Measurements from ENCODE around the gene USP19.

Gene USP19

GRCh38 chr3:49163609-49164008 is 43.0 kb upstream of the USP19 start:
- H3K4me3 ChIP-seq (ENCODE audit: control insufficient read depth, low read depth, low read length): no peak overlapping the region
- TF ChIP-seq CTCF (IDR thresholded peaks at IDR 0.05; ENCODE audit: control insufficient read depth, insufficient read depth, low read depth, low read length, missing control alignments): no peak
- no peak for DNase-seq (ENCODE audit: low read depth)

GRCh38 chr3:49162751-49163419 is 42.3 kb upstream of the USP19 start:
- no peak overlapping the region for H3K4me3 ChIP-seq (ENCODE audit: control insufficient read depth, low read depth, low read length)
- TF ChIP-seq CTCF (IDR thresholded peaks at IDR 0.05; ENCODE audit: control insufficient read depth, insufficient read depth, low read depth, low read length, missing control alignments): no peak
- DNase-seq (ENCODE audit: low read depth): no peak

GRCh38 chr3:49161808-49162530 is 41.3 kb upstream of the USP19 start:
- DNase-seq (ENCODE audit: low read depth): no peak
- no peak overlapping the region for H3K4me3 ChIP-seq (ENCODE audit: control insufficient read depth, low read depth, low read length)
- no peak for TF ChIP-seq CTCF (IDR thresholded peaks at IDR 0.05; ENCODE audit: control insufficient read depth, insufficient read depth, low read depth, low read length, missing control alignments)

- no peak for TF ChIP-seq CTCF (IDR thresholded peaks at IDR 0.05; ENCODE audit: control insufficient read depth, insufficient read depth, low read depth, low read length, missing control alignments)
- no peak for DNase-seq (ENCODE audit: low read depth)
- H3K4me3 ChIP-seq (ENCODE audit: control insufficient read depth, low read depth, low read length): no peak overlapping the region
Measured at GRCh38 chr3:49161197-49161596, 40.6 kb upstream of the USP19 start.

- DNase-seq (ENCODE audit: low read depth): no peak
- TF ChIP-seq CTCF (IDR thresholded peaks at IDR 0.05; ENCODE audit: control insufficient read depth, insufficient read depth, low read depth, low read length, missing control alignments): no peak
- no peak overlapping the region for H3K4me3 ChIP-seq (ENCODE audit: control insufficient read depth, low read depth, low read length)
Measured at GRCh38 chr3:49158792-49159191, 38.2 kb upstream of the USP19 start.

DNA sequence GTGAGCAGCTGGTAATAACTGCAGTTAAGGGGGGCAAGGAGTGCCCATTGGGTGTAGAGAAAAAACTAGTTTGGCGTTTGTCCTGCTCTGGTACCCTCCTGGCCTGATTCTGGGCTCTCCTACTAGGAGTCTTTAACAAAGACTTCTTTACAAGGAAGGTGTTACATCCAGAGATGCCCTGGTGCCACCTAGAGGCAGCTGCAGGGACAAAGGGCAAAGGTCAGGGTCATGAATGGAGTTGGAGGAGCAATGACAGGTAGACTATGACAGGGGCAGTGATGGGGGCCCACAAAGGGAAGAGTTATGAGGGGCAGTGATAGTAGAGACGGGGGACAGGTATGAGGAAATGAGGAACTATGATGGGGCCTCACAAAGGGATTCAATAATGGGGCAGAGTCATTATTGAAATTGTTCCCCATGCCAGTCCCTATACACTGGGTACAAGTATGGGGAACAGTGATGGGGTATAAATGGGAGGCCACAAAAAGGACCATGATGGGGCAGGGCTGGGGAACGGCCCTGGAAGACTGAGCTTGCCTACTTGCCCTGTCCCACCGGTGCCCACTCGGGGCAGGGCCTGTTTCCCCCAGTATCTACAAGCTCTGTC is 37.6 kb upstream of the USP19 start:
- peak; percentile 39 for TF ChIP-seq CTCF (IDR thresholded peaks at IDR 0.05; ENCODE audit: control insufficient read depth, insufficient read depth, low read depth, low read length, missing control alignments)
- no peak overlapping the region for H3K4me3 ChIP-seq (ENCODE audit: control insufficient read depth, low read depth, low read length)
- DNase-seq (ENCODE audit: low read depth): no peak

Measured in AG09309 (cell line).